ENCODE measurements around the gene TAGLN.

TAGLN gene

GRCh38 chr11:117199053-117199915 lies at the start of gene TAGLN:
TSS of gene TAGLN (plus strand) at chr11:117199370. CDS start at chr11:117203014, 3,644 bp downstream.
- DNase-seq (ENCODE audit: insufficient read length, low spot score): no peak
- FAIRE-seq: no peak
- no peak for TF ChIP-seq POLR2A (IDR thresholded peaks at IDR 0.05; ENCODE audit: low read depth, low read length)

DNA sequence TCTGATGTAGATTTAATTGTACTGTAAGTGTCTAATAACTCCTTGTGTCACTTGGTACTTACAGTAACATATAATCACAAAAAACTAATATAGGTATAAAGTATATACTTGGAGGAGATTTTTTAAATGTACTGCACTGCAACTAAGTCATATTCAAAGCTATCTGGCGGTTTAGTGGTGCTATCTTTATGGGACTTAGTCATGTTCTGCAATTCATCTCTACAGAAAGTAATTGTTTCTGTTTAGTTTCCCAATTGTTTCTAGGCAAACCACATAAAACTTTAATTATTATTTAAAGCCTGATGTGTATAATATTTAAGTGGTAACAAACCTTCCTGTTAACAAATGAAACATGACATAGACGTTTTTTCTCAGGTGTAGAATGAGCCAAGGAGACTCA lies 47.1 kb upstream of the TAGLN start:
- TF ChIP-seq POLR2A (IDR thresholded peaks at IDR 0.05; ENCODE audit: low read depth, low read length): no peak
- FAIRE-seq (no peak), DNase-seq (ENCODE audit: insufficient read length, low spot score) (no peak)

DNA sequence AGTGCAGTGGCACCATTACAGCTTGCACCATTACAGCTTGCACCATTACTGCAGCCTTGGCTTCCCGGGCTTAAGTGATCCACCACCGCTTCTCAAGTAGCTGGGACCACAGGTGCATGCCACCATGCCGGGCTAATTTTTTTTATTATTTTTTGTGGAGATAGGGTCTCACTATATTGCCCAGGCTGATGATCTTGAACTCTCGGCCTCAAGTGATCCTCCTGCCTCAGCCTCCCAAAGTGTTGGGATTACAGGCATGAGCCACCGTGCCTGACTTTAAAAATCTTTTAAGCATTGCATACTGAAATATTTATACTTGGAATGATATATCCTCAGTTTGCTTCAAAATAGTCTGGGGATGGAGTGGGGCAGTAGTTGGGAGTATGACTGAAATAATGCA lies 44.7 kb upstream of the TAGLN start:
- DNase-seq (ENCODE audit: insufficient read length, low spot score): no peak

DNA sequence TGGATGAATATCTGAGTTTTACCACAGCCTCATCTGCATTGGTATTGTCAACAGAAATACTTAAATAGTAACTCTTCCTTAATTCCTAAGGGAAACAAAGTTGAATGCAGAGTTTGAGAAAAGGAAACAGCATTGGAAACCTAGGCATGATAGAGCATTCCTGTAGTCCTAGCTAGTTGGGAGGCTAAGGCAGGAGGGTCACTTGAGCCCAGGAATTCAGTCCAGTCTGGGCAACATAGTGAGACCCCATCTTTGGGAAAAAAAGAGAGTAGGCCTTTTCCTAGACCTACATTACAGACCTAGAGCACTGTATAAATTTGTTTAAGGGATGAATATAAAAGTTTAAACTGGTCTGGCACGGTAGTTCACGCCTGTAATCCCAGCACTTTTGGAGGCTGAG lies 41.7 kb upstream of the TAGLN start:
- DNase-seq (ENCODE audit: insufficient read length, low spot score) (no peak), FAIRE-seq (no peak)
- TF ChIP-seq POLR2A (IDR thresholded peaks at IDR 0.05; ENCODE audit: low read depth, low read length): no peak

More for the DNA sequence above, 44.7 kb upstream of the TAGLN start:
- TF ChIP-seq POLR2A (IDR thresholded peaks at IDR 0.05; ENCODE audit: low read depth, low read length): no peak
- FAIRE-seq: no peak

DNA sequence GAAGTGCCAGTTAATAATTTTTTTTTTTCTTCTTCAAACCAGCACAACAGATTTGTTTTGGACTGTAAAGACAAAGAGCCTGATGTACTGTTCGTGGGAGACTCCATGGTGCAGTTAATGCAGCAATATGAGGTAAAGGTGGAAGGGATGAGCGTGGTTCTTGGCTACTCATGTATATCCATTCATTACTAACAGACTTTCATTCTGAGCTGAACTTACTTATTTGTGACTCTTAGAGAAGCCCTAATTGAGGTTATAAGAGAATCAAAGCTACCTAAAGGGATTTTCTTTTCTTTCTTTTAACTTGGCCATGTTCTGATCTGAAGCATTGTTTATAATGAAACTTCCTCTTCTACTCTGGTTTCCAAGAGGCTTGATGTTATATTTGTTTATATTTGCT lies 39.3 kb upstream of the TAGLN start:
- TF ChIP-seq POLR2A (IDR thresholded peaks at IDR 0.05; ENCODE audit: low read depth, low read length): no peak
- FAIRE-seq: no peak
- no peak for DNase-seq (ENCODE audit: insufficient read length, low spot score)

DNA sequence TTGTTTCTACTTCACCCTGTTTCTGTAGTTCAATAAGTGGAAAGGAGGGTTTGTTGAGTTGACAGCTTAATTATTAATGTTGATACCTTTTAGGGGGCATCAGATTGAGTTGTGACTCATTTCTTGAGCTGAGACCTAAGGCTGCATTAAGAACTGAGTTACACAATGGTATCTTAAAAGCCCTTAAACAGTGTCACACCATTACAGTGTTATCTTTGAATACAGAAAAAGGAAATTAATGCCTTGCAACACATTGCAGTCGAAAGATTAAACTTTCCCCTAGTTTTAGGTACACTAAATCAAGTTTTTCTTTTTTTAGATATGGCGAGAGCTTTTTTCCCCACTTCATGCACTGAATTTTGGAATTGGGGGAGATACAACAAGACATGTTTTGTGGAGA lies 38.3 kb upstream of the TAGLN start:
- no peak for TF ChIP-seq POLR2A (IDR thresholded peaks at IDR 0.05; ENCODE audit: low read depth, low read length)
- DNase-seq (ENCODE audit: insufficient read length, low spot score) (no peak), FAIRE-seq (no peak)

DNA sequence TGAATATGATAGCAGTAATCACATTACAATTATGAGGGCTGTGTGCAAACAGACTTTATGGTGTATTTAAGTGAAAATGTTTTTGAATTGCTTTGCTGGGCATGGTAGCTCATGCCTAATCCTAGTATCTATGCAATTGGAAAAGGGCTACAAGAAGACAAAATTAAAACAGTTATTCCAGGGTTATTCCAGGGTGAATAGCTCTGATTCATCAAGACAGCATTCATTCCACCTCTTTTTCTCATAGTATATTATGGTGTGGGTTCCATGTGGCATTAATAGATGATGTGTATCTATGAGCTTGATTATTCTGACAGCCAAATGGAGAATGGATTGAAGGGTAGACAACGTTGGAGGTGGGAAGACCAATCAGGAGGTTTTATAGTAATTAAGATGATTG lies 32.7 kb upstream of the TAGLN start:
- FAIRE-seq (no peak), DNase-seq (ENCODE audit: insufficient read length, low spot score) (no peak)
- TF ChIP-seq POLR2A (IDR thresholded peaks at IDR 0.05; ENCODE audit: low read depth, low read length): no peak

- no peak for TF ChIP-seq POLR2A (IDR thresholded peaks at IDR 0.05; ENCODE audit: low read depth, low read length)
- DNase-seq (ENCODE audit: insufficient read length, low spot score) (no peak), FAIRE-seq (no peak)
Measured at GRCh38 chr11:117169736-117170135, 29.4 kb upstream of the TAGLN start.

GRCh38 chr11:117170210-117170609 lies 29.0 kb upstream of the TAGLN start:
- DNase-seq (ENCODE audit: insufficient read length, low spot score) (no peak), FAIRE-seq (no peak)
- TF ChIP-seq POLR2A (IDR thresholded peaks at IDR 0.05; ENCODE audit: low read depth, low read length): no peak

DNA sequence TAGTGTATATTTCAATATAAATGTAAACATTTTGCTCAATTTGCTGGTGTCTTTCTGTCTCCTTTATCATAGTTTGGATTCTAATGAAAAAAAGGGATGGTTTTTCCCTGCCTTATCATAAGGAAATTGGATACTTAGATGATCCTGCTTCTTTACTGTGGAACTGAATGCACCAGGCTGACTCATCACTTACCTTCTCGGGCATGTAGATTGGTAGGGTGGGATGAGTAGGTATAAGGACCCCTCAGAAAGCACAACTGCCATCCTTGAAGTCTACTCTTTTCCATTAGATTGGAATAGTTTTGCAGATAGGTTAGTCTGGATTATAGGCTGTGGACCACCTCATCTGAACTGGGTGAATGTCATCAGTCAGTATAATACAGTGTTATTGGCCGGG lies 28.2 kb upstream of the TAGLN start:
- FAIRE-seq: no peak
- TF ChIP-seq POLR2A (IDR thresholded peaks at IDR 0.05; ENCODE audit: low read depth, low read length): no peak
- no peak for DNase-seq (ENCODE audit: insufficient read length, low spot score)

DNA sequence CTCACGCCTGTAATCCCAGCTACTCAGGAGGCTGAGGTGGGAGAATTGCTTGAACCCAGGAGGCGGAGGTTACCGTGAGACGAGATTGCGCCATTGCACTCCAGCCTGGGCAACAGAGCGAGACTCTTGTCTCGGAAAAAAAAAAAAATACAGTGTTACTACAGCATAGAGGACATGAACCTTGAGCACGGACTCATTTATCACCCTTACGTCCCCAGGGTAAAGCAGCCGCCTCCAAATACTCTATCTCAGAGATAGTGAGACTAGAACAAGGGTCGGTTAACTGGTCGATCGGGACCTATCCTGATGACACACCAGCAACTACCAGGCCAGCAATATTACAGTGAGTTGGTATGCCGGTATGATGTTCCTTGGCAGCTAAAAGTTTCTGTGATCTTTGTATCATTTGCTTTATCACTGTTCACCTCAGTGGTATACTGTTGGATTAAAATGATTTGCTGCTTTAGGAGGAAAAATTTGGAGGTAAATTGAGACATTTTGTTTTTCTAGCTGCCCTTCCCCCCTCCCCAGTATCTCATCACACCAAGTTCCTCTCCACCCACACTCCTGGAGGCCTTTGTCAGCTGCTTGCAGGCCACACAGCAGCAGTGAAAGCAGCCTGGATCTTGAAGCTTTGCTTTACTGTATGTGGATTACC lies 27.6 kb upstream of the TAGLN start:
- no peak for TF ChIP-seq POLR2A (IDR thresholded peaks at IDR 0.05; ENCODE audit: low read depth, low read length)
- FAIRE-seq (no peak), DNase-seq (ENCODE audit: insufficient read length, low spot score) (no peak)

GRCh38 chr11:117172724-117173421 lies 26.3 kb upstream of the TAGLN start:
- no peak for TF ChIP-seq POLR2A (IDR thresholded peaks at IDR 0.05; ENCODE audit: low read depth, low read length)
- no peak for DNase-seq (ENCODE audit: insufficient read length, low spot score)
- FAIRE-seq: no peak

GRCh38 chr11:117175104-117175503 lies 24.1 kb upstream of the TAGLN start:
- no peak for TF ChIP-seq POLR2A (IDR thresholded peaks at IDR 0.05; ENCODE audit: low read depth, low read length)
- DNase-seq (ENCODE audit: insufficient read length, low spot score) (no peak), FAIRE-seq (no peak)

- FAIRE-seq (no peak), DNase-seq (ENCODE audit: insufficient read length, low spot score) (no peak)
- TF ChIP-seq POLR2A (IDR thresholded peaks at IDR 0.05; ENCODE audit: low read depth, low read length): no peak
Measured at GRCh38 chr11:117175781-117176180, 23.4 kb upstream of the TAGLN start.

Measured in H54 (cell line).